Fibroblast of lung (primary cell): ENCODE data around the gene LPIN2. TPM values are rescaled to one million over a fixed set of nuclear protein-coding genes. Genes with fewer than 3 reads are reported as not detected.
A peak's percentile ranks its signal among the peaks of the same experiment; 100 is the strongest.
"Not testable (repeated sequence)": the region's sequence is repeated elsewhere in the genome, so short reads cannot be mapped to it uniquely, and the experiment has no call there.

Source experiments
- DNase-seq, 2 donors: peaks; one replicate each; pipeline versions ENCODE4 v3.0.0 to v3.0.0-alpha.2; 2010; ENCODE audit warnings: low read depth in 2 of 2
- H2AFZ ChIP-seq: 2 replicates; pipeline ENCODE4 v1.5.1; 2012; ENCODE audit warnings: low read length, control low read depth, inconsistent platforms
- H3K27ac ChIP-seq: 2 replicates; pipeline ENCODE4 v1.5.1; 2011; ENCODE audit warnings: low read length, control low read depth; ENCODE audit not compliant: insufficient read depth
- H3K27me3 ChIP-seq: 2 replicates; pipeline ENCODE4 v1.5.1; 2011; ENCODE audit warnings: mild to moderate bottlenecking, low read length; ENCODE audit not compliant: control insufficient read depth, insufficient read depth
- H3K36me3 ChIP-seq: 2 replicates; pipeline ENCODE4 v1.5.1; 2011; ENCODE audit warnings: low read length; ENCODE audit not compliant: control insufficient read depth, insufficient read depth
- H3K4me1 ChIP-seq: 2 replicates; pipeline ENCODE4 v1.5.1; 2011; ENCODE audit warnings: low read length; ENCODE audit not compliant: control insufficient read depth, insufficient read depth; ENCODE audit errors: extremely low read depth
- H3K4me2 ChIP-seq: 2 replicates; pipeline ENCODE4 v1.5.1; 2011; ENCODE audit warnings: low read length, control low read depth; ENCODE audit not compliant: insufficient read depth; ENCODE audit errors: extremely low read depth
- H3K4me3 ChIP-seq, 4 experiments: fragments of 200-600 bp in 1 of 4; sonication (generic) in 1 of 4; replicated peaks in 1 of 4; 2 replicates each; pipeline ENCODE4 v1.5.1; 2011 to 2016; ENCODE audit warnings: low read length in 4 of 4, low read depth in 3 of 4, mild to moderate bottlenecking in 3 of 4, control low read depth in 2 of 4, inconsistent platforms in 1 of 4, mixed read lengths in 1 of 4; ENCODE audit not compliant: insufficient read depth in 1 of 4; ENCODE audit errors: control extremely low read depth in 1 of 4
- H3K79me2 ChIP-seq: 2 replicates; pipeline ENCODE4 v1.5.1; 2012; ENCODE audit warnings: mild to moderate bottlenecking, low read length, inconsistent platforms; ENCODE audit not compliant: control insufficient read depth, insufficient read depth
- H3K9ac ChIP-seq: 2 replicates; pipeline ENCODE4 v1.5.1; 2011; ENCODE audit warnings: mild to moderate bottlenecking, low read length, control low read depth; ENCODE audit not compliant: insufficient read depth
- H3K9me3 ChIP-seq: 2 replicates; pipeline ENCODE4 v1.5.1; 2012; ENCODE audit warnings: low read depth, low read length; ENCODE audit not compliant: control insufficient read depth, insufficient read depth
- H4K20me1 ChIP-seq: 2 replicates; pipeline ENCODE4 v1.5.1; 2011; ENCODE audit warnings: low read length; ENCODE audit not compliant: control insufficient read depth, insufficient read depth; ENCODE audit errors: extremely low read depth
- CTCF ChIP-seq, 2 donors: IDR thresholded peaks in 1 of 2; conservative IDR thresholded peaks in 1 of 2; 1 replicate in 1 of 2; 2 replicates in 1 of 2; pipeline ENCODE4 v1.5.1; 2011 to 2012; ENCODE audit warnings: low read length in 2 of 2, control low read depth in 1 of 2, inconsistent platforms in 1 of 2, low read depth in 1 of 2, mild to moderate bottlenecking in 1 of 2
- EZH2 ChIP-seq: IDR thresholded peaks from 2 replicates; pipeline ENCODE4 v1.5.1; 2012; ENCODE audit warnings: low read length, control low read depth, mild to moderate bottlenecking; ENCODE audit errors: missing control alignments
- polyA plus RNA-seq, 2 donors: library from polyadenylated mRNA; depleted of rRNA in 1 of 2; stranded (reverse) in 1 of 2; unstranded in 1 of 2; fragments of >200 nt; gene quantifications; 2 replicates each; pipeline ENCODE4 v1.2.1, GENCODE V29; 2011 to 2012; ENCODE audit warnings: missing spikeins in 1 of 2
- total RNA-seq: library from RNA; depleted of rRNA; stranded (reverse); fragments of >200 nt; gene quantifications from 2 replicates; pipeline ENCODE4 v1.2.1, GENCODE V29; 2014

Gene LPIN2
- total and polyA plus RNA-seq, 2 donors (not counting 1 experiment from before 2014, with no cell fraction given): 51.0 to 58.1 TPM

- H3K4me3 ChIP-seq: no peak overlapping the region
- no peak overlapping the region for H3K4me2 ChIP-seq
- H3K9me3 ChIP-seq: no peaks in the 10 kb centered on the region
- no peak overlapping the region for H3K27ac ChIP-seq
- no peak overlapping the region for H3K9ac ChIP-seq
- no peaks in the 10 kb centered on the region for H3K4me1 ChIP-seq
- no peaks in the 10 kb centered on the region for H3K36me3 ChIP-seq
- no peaks in the 10 kb centered on the region for H3K27me3 ChIP-seq
- peak overlapping the region; percentile 30 for H2AFZ ChIP-seq
- peak; percentile 24 to 45 for DNase-seq
- H3K79me2 ChIP-seq: no peaks in the 10 kb centered on the region
- no peaks in the 10 kb centered on the region for H4K20me1 ChIP-seq
- TF ChIP-seq EZH2 (no peak), CTCF (conservative IDR thresholded peaks at IDR 0.05 in 1 of 2, IDR thresholded peaks at IDR 0.05 in 1 of 2; ENCODE audit: low read depth in 1 of 2, low read length in 2 of 2) (no peak)
Observed at GRCh38 chr18:3029215-3029952, 16.4 kb upstream of the LPIN2 start.

- H3K27me3 ChIP-seq, H3K27ac ChIP-seq, H4K20me1 ChIP-seq, H3K9me3 ChIP-seq, H3K9ac ChIP-seq, DNase-seq, H3K79me2 ChIP-seq, H3K4me2 ChIP-seq, H2AFZ ChIP-seq, H3K4me1 ChIP-seq, H3K4me3 ChIP-seq, H3K36me3 ChIP-seq: not testable (repeated sequence)
Observed at GRCh38 chr18:3028115-3028514, 15.2 kb upstream of the LPIN2 start.

- Histone ChIP-seq H3K9ac (no peak overlapping the region), H4K20me1 (no peaks in the 10 kb centered on the region), H3K4me3 (no peak overlapping the region), H3K27ac (no peak overlapping the region), H3K4me2 (no peak overlapping the region), H3K9me3 (no peaks in the 10 kb centered on the region), H3K36me3 (no peaks in the 10 kb centered on the region), H3K79me2 (no peaks in the 10 kb centered on the region), H2AFZ (peak overlapping the region; percentile 17), H3K27me3 (no peaks in the 10 kb centered on the region), H3K4me1 (no peaks in the 10 kb centered on the region)
- no peak for DNase-seq
- TF ChIP-seq EZH2: no peak
- TF ChIP-seq CTCF (conservative IDR thresholded peaks at IDR 0.05 in 1 of 2, IDR thresholded peaks at IDR 0.05 in 1 of 2; ENCODE audit: low read depth in 1 of 2, low read length in 2 of 2): no peak
Observed at GRCh38 chr18:3027370-3027891, 14.5 kb upstream of the LPIN2 start.
